Head of caudate nucleus (tissue), 42 donors: ENCODE results near the gene CD28.
A peak's percentile ranks its signal among the peaks of the same experiment; 100 is the strongest.

ENCODE experiments used
- DNase-seq, 42 donors: peaks; one replicate each; pipeline versions ENCODE4 v3.0.0 to v3.0.0-alpha.2; 2020 to 2021; ENCODE audit warnings: mixed read lengths in 7 of 42
- intact Hi-C: fragments of 100-400 bp; cut with DNase I; formaldehyde crosslinking; loops from one replicate; pipeline ENCODE4 v1.15.0; 2022

Gene CD28

DNA sequence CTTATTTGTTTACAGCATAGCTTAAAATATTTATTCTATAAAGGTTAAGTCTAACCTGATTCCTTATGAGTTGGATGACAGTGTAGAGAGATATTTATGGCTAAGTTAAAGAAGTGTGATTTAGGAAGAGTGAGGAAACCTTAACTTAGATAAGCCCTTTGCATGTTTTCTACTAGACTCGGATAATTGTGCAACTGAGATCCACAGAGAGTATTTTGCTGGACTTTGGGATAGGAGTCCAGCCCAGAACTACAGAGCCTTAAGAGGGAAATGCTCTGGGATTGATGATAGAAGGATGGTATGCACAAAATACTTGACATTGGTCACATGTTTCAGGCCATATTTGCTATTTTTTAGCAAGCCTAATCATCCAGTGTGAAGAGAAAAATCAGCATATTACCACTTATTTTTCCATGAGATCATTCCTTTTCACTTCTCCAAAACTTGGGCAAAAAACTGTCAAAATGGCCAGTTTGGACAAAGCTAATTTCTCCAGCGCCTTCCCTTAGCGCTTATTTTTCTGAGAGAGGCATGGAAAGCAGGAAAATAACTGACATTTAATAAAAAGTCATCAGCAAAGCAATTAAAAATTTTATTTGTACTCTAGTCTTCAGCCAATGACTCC, 3.1 kb downstream of the CD28 start:
- intact Hi-C loops, result no loop called here
- no peak for DNase-seq

- DNase-seq, result no peak
- intact Hi-C loops, result no loop called here
Measured at GRCh38 chr2:203710226-203710625, 3.8 kb downstream of the CD28 start.

- DNase-seq, result no peak
- intact Hi-C loops, result no loop called here
Measured at GRCh38 chr2:203710952-203711351, 4.5 kb downstream of the CD28 start.

GRCh38 chr2:203711399-203711798, 5.0 kb downstream of the CD28 start:
- no peak for DNase-seq
- intact Hi-C loops, result no loop called here

- intact Hi-C loops, result no loop called here
- no peak for DNase-seq
Measured at GRCh38 chr2:203713381-203713780, 6.9 kb downstream of the CD28 start.

DNA sequence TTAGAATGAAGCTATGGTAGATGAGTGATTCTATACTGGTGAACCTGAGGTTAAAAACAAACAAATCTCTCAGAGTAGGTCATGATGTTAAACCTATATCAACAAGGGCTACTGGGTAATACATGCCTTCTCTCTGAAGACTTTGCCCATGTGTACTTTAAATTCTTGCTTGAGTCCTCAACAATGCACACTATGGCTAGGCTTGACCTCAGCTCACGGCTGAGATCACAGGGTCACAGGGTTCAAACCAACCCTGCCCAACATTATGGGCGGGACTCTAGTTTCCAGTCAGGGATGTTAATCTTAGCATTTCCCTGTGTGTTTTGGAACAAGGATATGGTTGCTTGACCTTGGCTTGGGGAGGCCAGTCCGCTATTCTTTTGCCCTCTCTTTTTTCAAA, 7.7 kb downstream of the CD28 start:
- no peak for DNase-seq
- intact Hi-C loops, result no loop called here

GRCh38 chr2:203715744-203716143, 9.3 kb downstream of the CD28 start:
- DNase-seq, result no peak
- intact Hi-C loops, result no loop called here

- DNase-seq, result no peak
- intact Hi-C loops, result no loop called here
Measured at GRCh38 chr2:203718087-203718486, 11.6 kb downstream of the CD28 start.

DNA sequence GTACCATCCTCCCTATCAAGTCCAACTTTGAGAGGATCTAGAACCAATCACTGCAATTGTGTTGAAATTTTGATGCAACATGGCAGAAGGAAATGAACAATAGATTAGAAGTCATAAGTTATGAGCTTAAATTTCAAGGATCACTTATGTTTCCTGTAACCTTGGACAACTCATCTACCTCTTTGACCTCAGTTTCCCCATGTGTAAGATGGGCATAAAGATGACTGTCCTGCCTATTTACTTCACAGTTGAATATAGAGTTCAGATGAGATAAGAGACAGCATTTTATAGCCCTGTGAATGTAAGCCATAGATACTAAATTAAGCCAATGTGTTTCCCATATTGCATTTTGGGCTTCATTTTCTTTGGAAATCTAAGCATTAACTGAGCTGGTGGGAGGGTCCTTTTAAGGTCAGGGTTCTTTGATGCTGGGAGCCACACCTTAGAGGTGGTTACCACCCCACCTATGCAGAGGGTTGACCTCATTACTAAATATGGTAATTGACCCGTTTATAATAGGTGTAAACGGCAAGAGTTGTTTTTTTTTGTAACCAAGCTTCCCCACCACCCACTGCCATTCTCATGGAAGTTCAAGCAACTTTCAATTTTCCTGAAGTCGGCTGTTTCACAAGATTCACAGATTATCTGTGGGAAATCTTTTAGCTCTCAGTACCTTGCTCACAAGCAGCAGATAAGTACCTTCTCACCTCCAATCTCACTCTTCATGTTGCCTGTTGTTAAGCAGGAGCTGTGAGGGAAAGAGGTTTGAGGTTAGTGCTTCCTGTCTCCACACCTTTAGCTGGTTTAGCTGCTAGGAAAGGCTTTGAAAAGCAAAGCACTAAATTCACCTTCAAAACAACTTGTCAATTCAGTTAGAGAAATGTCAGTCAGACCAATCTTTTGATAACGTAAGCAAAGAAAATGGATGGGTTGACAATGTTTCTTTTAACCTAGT, 13.3 kb downstream of the CD28 start:
- intact Hi-C loops, result no loop called here
- no peak for DNase-seq

DNA sequence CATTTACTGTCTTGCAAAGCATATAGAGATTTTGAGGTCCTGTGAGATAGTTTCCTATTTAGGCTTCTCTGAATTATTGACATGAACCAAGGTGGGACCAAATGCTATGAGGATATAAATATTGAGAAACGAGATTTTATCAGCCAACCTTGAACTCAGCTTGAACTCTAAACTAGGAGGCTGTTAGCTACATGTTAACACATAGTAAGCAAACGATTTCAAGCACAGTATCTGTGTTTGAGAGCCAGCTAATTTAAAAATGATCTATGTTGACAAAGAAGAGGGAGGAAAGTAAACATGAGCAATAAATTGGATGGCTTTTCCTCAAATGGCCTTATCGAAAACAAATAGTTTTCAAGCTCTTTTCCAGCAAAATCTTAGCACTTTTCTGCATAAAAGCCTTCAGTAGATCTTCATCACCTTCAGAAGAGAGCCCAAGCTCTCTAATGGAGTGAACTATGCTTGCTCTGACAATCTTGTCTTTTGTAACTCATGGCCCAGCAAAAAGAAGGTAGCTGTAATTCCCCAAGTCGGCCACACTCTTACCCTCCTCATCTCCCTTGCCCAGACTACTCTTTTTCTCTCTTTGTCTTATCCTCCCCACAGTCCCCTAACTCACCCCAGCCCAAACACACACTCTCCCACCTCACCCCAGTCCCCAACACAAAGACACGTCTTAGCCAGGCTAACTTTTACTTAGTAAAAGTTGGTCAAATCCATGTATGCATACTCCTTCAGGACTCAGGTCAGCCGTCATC, 14.7 kb downstream of the CD28 start:
- intact Hi-C loops, result no loop called here

DNA sequence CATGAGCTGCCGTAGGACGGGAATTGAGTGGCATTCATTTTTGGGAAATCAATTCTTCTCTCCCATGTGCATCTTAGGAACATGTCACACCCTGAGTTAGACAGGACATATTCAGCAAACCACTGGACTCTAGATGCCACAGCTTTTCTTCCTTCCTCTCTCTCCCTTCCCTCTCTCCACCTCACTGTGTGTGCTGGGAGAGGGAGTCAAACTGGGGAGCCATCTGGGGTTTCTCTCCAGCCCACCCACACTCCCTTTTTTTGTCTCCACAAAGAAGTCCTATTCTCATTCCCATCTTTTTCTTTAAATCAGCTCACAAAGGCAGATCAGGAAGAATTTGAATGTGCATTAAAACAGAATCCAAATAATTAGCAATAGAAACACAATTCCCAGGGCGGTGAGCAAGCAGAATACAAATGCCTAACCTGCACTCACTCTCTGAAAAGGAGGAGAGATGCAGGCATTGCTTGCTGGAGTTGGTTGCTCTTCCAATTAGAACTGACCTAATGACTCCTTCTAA, 15.4 kb downstream of the CD28 start:
- no peak for DNase-seq
- intact Hi-C loops, result no loop called here

More for the DNA sequence above, 14.7 kb downstream of the CD28 start:
- no peak for DNase-seq

DNA sequence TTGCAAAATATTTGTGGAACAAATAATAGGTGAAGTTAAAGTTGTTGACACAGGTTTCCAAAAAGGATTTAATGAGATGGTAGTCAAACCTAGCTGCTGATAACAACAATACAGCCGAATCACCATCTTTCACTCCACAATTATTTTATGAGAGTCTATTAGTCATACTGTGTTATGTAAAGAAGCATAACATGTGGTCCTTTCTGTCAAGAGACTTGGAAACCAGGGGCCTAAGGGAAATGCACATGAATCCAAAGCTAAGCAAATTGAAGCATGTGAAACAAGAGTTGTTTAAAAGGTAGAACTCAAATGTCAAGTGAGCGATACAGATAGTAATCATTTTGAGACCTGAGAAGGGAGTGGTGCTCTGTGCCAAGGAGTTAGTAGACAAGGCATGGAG, 16.0 kb downstream of the CD28 start:
- intact Hi-C loops, result no loop called here
- DNase-seq, result no peak

DNA sequence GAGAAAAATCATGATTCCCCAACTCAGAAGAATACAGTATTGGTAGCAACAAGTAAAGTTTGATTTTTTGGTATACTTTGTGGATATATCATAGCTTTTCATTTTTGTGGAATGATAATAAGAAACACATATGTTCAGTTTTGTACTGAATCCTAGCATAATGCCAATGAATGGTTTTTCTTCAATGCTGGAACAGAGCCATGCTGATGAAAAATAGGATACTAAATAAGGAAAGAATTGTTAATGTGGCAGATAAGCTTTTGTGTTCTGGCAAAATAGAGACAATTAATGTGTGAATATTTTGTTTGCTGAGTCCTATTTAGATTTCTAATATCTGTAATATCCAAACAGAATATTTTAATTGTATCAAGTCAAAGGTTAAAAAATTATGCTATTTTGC, 21.9 kb downstream of the CD28 start:
- intact Hi-C loops, result no loop called here
- no peak for DNase-seq

GRCh38 chr2:203730076-203730729, 23.8 kb downstream of the CD28 start:
- intact Hi-C loops, result no loop called here
- DNase-seq, result no peak

DNA sequence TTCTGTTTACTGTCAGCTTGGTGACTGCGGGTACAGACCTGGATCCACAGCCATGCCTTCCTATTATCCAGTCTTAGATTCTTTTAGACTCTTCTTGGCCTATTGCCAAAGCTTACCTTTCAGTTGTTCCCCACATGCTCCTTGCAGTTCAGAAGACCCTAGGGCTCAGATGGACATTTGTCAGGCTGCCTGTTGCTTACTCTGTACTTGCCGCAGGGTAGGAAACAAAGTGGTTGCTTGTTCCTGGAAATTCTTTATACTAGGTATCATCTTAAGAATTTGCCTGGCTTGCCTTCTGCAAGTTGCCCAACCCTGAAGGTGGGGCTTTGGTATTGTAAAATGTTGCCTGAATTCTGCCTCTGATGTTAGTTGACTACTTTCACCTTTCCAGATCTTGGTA, 24.4 kb downstream of the CD28 start:
- DNase-seq, result no peak
- intact Hi-C loops, result no loop called here

- peak in 1 of 42 donors; percentile 6 for DNase-seq
- intact Hi-C loops, result no loop called here
Measured at GRCh38 chr2:203732092-203732952, 25.9 kb downstream of the CD28 start.

DNA sequence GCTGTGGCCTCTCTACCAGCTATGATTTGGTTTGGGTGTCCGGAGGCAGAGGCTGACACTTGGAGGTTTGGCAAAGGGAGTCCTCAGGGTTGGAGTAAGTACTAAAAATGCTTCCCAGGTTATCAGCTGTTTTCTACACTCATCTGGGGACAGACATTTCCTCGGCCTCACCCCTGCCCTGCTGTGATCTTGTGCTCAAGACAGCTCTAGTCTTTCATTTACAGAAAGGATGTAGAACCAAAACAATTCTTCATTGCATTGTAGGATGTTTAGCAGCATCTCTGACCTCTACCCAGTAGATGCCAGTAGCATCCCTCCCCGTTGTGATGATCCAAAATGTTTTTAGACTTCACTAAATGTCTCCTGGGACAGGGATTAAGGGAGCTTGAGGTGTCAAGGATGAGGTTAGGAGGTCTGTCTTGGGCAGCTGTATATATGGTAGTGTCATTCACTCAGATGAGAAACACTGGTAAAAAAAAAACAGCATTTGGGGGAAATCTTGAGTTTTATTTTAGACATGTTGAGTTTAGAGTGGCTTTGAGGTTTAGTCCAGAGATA, 26.6 kb downstream of the CD28 start:
- intact Hi-C loops, result no loop called here
- DNase-seq, result no peak

DNA sequence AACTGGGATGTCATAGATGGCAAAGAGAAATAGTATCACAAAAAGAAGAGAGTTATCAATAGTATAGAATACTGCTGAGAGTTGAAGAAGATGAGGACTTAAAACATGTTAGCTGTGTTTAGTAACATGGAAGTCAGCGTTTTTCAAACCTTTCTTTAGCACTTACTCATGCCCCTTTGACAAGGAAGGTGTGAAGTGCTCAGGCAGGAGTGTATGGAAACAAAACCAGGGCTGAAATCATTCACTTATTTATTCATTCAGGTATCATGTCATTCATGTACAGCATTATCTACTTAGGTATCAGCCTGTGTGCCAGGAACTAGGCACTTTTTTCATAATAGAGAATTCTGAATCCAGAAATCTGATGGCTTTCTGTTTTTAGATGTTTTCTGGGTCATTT, 27.2 kb downstream of the CD28 start:
- DNase-seq, result no peak
- intact Hi-C loops, result no loop called here
